HG02571 (cell line): ENCODE results near the gene ZFHX3.

Experiments used
- ATAC-seq: cut with Tn5 transposase; IDR thresholded peaks from one replicate; pipeline ENCODE4 v1.9.1; 2021; ENCODE audit warnings: mild to moderate bottlenecking, moderate library complexity; ENCODE audit not compliant: unreplicated experiment

Gene ZFHX3

GRCh38 chr16:72956124-72957064 is 91.5 kb downstream of the ZFHX3 start:
- ATAC-seq, result no peak

- ATAC-seq, result no peak
Measured at GRCh38 chr16:72952811-72953271, 95.1 kb downstream of the ZFHX3 start.

GRCh38 chr16:72952404-72952803 is 95.5 kb downstream of the ZFHX3 start:
- no peak for ATAC-seq

GRCh38 chr16:72951916-72952315 is 96.0 kb downstream of the ZFHX3 start:
- no peak for ATAC-seq

- no peak for ATAC-seq
Measured at GRCh38 chr16:72950669-72951068, 97.3 kb downstream of the ZFHX3 start.

- ATAC-seq, result no peak
Measured at GRCh38 chr16:72948238-72948829, 99.6 kb downstream of the ZFHX3 start.

- ATAC-seq, result no peak
Measured at GRCh38 chr16:72947379-72948237, 100.3 kb downstream of the ZFHX3 start.

GRCh38 chr16:72946474-72947194 is 101.3 kb downstream of the ZFHX3 start:
- no peak for ATAC-seq

GRCh38 chr16:72946063-72946462 is 101.9 kb downstream of the ZFHX3 start:
- ATAC-seq, result no peak

- ATAC-seq, result no peak
Measured at GRCh38 chr16:72945611-72946010, 102.3 kb downstream of the ZFHX3 start.

- no peak for ATAC-seq
Measured at GRCh38 chr16:72944757-72945485, 103.0 kb downstream of the ZFHX3 start.

GRCh38 chr16:72942021-72942420 is 105.9 kb downstream of the ZFHX3 start:
- ATAC-seq, result no peak

GRCh38 chr16:72940886-72941285 is 107.0 kb downstream of the ZFHX3 start:
- no peak for ATAC-seq

- no peak for ATAC-seq
Measured at GRCh38 chr16:72939247-72939646, 108.7 kb downstream of the ZFHX3 start.

- no peak for ATAC-seq
Measured at GRCh38 chr16:72938795-72939164, 109.1 kb downstream of the ZFHX3 start.

GRCh38 chr16:72937916-72938794 is 109.8 kb downstream of the ZFHX3 start:
- no peak for ATAC-seq

- no peak for ATAC-seq
Measured at GRCh38 chr16:72937360-72937759, 110.6 kb downstream of the ZFHX3 start.

- ATAC-seq, result no peak
Measured at GRCh38 chr16:72936408-72936807, 111.5 kb downstream of the ZFHX3 start.

GRCh38 chr16:72935896-72936295 is 112.0 kb downstream of the ZFHX3 start:
- no peak for ATAC-seq
